H9 (cell line): ENCODE results near the gene ADAMTSL5. TPM values are rescaled to one million over a fixed set of nuclear protein-coding genes. Genes with fewer than 3 reads are reported as not detected.

Source experiments
- DNase-seq: peaks from one replicate; pipeline ENCODE4 v3.0.0-alpha.2; 2017
- H2AFZ ChIP-seq: one replicate; pipeline ENCODE4 v1.6.1; 2013; ENCODE audit warnings: mild to moderate bottlenecking, low read length, control low read depth, moderate library complexity
- H2AK5ac ChIP-seq: 2 replicates; pipeline ENCODE4 v1.6.1; 2013; ENCODE audit warnings: low read length, control low read depth, mixed read lengths; ENCODE audit not compliant: insufficient read length
- H2BK120ac ChIP-seq: one replicate; pipeline ENCODE4 v1.6.1; 2013; ENCODE audit warnings: low read depth, mild to moderate bottlenecking, low read length, control low read depth, inconsistent platforms; ENCODE audit not compliant: poor library complexity, severe bottlenecking
- H2BK12ac ChIP-seq: 2 replicates; pipeline ENCODE4 v1.6.1; 2013; ENCODE audit warnings: low read length, control low read depth, mixed read lengths, low read depth; ENCODE audit not compliant: insufficient read length
- H2BK15ac ChIP-seq: 2 replicates; pipeline ENCODE4 v1.6.1; 2013; ENCODE audit warnings: low read depth, low read length, control low read depth
- H2BK20ac ChIP-seq: one replicate; pipeline ENCODE4 v1.6.1; 2013; ENCODE audit warnings: low read depth, mild to moderate bottlenecking, low read length, control low read depth, inconsistent platforms; ENCODE audit not compliant: poor library complexity, severe bottlenecking
- H2BK5ac ChIP-seq: 2 replicates; pipeline ENCODE4 v1.6.1; 2013; ENCODE audit warnings: low read length, control low read depth, mixed read lengths; ENCODE audit not compliant: insufficient read length
- H3K14ac ChIP-seq: 2 replicates; pipeline ENCODE4 v1.6.1; 2013; ENCODE audit warnings: low read length, control low read depth; ENCODE audit not compliant: insufficient read depth
- H3K18ac ChIP-seq: 2 replicates; pipeline ENCODE4 v1.6.1; 2013; ENCODE audit warnings: low read depth, mild to moderate bottlenecking, mixed read lengths, low read length, control low read depth; ENCODE audit not compliant: insufficient read length
- H3K23ac ChIP-seq: 2 replicates; pipeline ENCODE4 v1.6.1; 2013; ENCODE audit warnings: low read length, control low read depth, mixed read lengths, low read depth; ENCODE audit not compliant: insufficient read length
- H3K23me2 ChIP-seq: 2 replicates; pipeline ENCODE4 v1.6.1; 2013; ENCODE audit warnings: low read depth, mild to moderate bottlenecking, mixed read lengths, low read length, control low read depth; ENCODE audit not compliant: insufficient read length, poor library complexity, severe bottlenecking
- H3K27ac ChIP-seq: 2 replicates; pipeline ENCODE4 v1.5.1; 2013; ENCODE audit warnings: low read length, control low read depth, mixed read lengths, low read depth; ENCODE audit not compliant: insufficient read length
- H3K27me3 ChIP-seq: 2 replicates; pipeline ENCODE4 v1.6.1; 2013; ENCODE audit warnings: low read length, control low read depth, inconsistent platforms; ENCODE audit not compliant: insufficient read depth
- H3K4ac ChIP-seq: 2 replicates; pipeline ENCODE4 v1.6.1; 2013; ENCODE audit warnings: low read depth, mild to moderate bottlenecking, control low read depth, inconsistent platforms, low read length, moderate library complexity
- H3K4me1 ChIP-seq: 2 replicates; pipeline ENCODE4 v1.6.1; 2013; ENCODE audit warnings: low read length, control low read depth, inconsistent platforms; ENCODE audit not compliant: insufficient read depth
- H3K4me2 ChIP-seq: 2 replicates; pipeline ENCODE4 v1.6.1; 2013; ENCODE audit warnings: low read length, control low read depth, mixed read lengths; ENCODE audit not compliant: insufficient read length, insufficient read depth
- H3K56ac ChIP-seq: 2 replicates; pipeline ENCODE4 v1.6.1; 2013; ENCODE audit warnings: low read depth, mild to moderate bottlenecking, mixed read lengths, low read length, control low read depth; ENCODE audit not compliant: insufficient read length
- H3K79me1 ChIP-seq: 2 replicates; pipeline ENCODE4 v1.6.1; 2013; ENCODE audit warnings: low read depth, mild to moderate bottlenecking, moderate library complexity, low read length, control low read depth, inconsistent platforms; ENCODE audit not compliant: insufficient read depth, poor library complexity, severe bottlenecking
- H3K79me2 ChIP-seq: 2 replicates; pipeline ENCODE4 v1.6.1; 2013; ENCODE audit warnings: low read length, control low read depth, inconsistent platforms; ENCODE audit not compliant: insufficient read depth
- H3K9ac ChIP-seq: 2 replicates; pipeline ENCODE4 v1.6.1; 2013; ENCODE audit warnings: low read length, control low read depth, mixed read lengths; ENCODE audit not compliant: insufficient read length; ENCODE audit errors: extremely low read depth
- H3K9me3 ChIP-seq: one replicate; pipeline ENCODE4 v1.6.1; 2013; ENCODE audit warnings: low read depth, low read length, inconsistent platforms; ENCODE audit not compliant: control insufficient read depth
- H3T11ph ChIP-seq: one replicate; pipeline ENCODE4 v1.6.1; 2013; ENCODE audit warnings: mild to moderate bottlenecking, low read length, control low read depth, inconsistent platforms
- H4K20me1 ChIP-seq: one replicate; pipeline ENCODE4 v1.6.1; 2013; ENCODE audit not compliant: control insufficient read depth, insufficient read length, insufficient read depth
- H4K5ac ChIP-seq: 2 replicates; pipeline ENCODE4 v1.6.1; 2013; ENCODE audit warnings: low read depth, mild to moderate bottlenecking, mixed read lengths, low read length, control low read depth; ENCODE audit not compliant: insufficient read length
- H4K8ac ChIP-seq: replicated peaks from 2 replicates; pipeline ENCODE4 v1.6.1; 2013; ENCODE audit warnings: low read length, control low read depth, mixed read lengths, low read depth; ENCODE audit not compliant: insufficient read length
- H4K91ac ChIP-seq: 2 replicates; pipeline ENCODE4 v1.6.1; 2013; ENCODE audit warnings: low read depth, mild to moderate bottlenecking, moderate library complexity, mixed read lengths, low read length, control low read depth; ENCODE audit not compliant: insufficient read length
- H3K27ac Mint-ChIP-seq, 3 experiments: 2 replicates in 2 of 3; 3 replicates in 1 of 3; pipeline ENCODE4 v1.8.0; 2020 to 2021; ENCODE audit warnings: mixed read lengths in 3 of 3, mild to moderate bottlenecking in 1 of 3, moderate library complexity in 1 of 3
- H3K27me3 Mint-ChIP-seq: 2 replicates; pipeline ENCODE4 v1.8.0; 2021; ENCODE audit warnings: low read depth, mild to moderate bottlenecking, moderate library complexity, mixed read lengths
- H3K36me3 Mint-ChIP-seq, 3 experiments: 2 replicates in 2 of 3; 3 replicates in 1 of 3; pipeline ENCODE4 v1.8.0; 2020 to 2021; ENCODE audit warnings: low read depth in 3 of 3, mixed read lengths in 3 of 3; ENCODE audit not compliant: insufficient read depth in 1 of 3
- H3K4me1 Mint-ChIP-seq, 2 experiments: 2 replicates each; pipeline ENCODE4 v1.8.0; 2020; ENCODE audit warnings: mixed read lengths in 2 of 2
- H3K4me3 Mint-ChIP-seq, 2 experiments: 2 replicates in 1 of 2; 3 replicates in 1 of 2; pipeline ENCODE4 v1.8.0; 2020 to 2021; ENCODE audit warnings: mild to moderate bottlenecking in 2 of 2, mixed read lengths in 2 of 2, moderate library complexity in 1 of 2
- H3K9me3 Mint-ChIP-seq, 2 experiments: 2 replicates in 1 of 2; 3 replicates in 1 of 2; pipeline ENCODE4 v1.8.0; 2020; ENCODE audit warnings: mild to moderate bottlenecking in 2 of 2, mixed read lengths in 2 of 2, moderate library complexity in 1 of 2
- CTCF ChIP-seq: fragments of 200-600 bp; sonication (generic); conservative IDR thresholded peaks from 3 replicates; pipeline ENCODE4 v1.8.0; 2021; ENCODE audit warnings: antibody characterized with exemption, mild to moderate bottlenecking
- WGBS: extraction: QIAGEN DNeasy Blood & Tissue Kit; methylation state at CpG from one replicate; pipeline ENCODE4 v1.1.7; 2013; ENCODE audit warnings: missing lambda C conversion rate, low lambda C conversion rate, mixed read lengths; ENCODE audit not compliant: insufficient read length; ENCODE audit errors: extremely low coverage; 5-methylcytosine and 5-hydroxymethylcytosine counted together
- total RNA-seq: library from RNA; stranded (reverse); gene quantifications from 2 replicates; pipeline ENCODE4 v1.2.1, GENCODE V29; 2021

ADAMTSL5 gene
- total RNA-seq, 1 experiment from 2014 or later: 1.5 TPM

GRCh38 chr19:1474765-1475351, 38.0 kb downstream of the ADAMTSL5 start:
- Mint-ChIP-seq H3K27ac (no peak overlapping the region), H3K36me3 (peaks cover 5 to 13% (median 11%) of the 10 kb centered on the region in 3 experiments; a peak in 6 of 7 replicates), H3K4me1 (peaks cover 2 to 18% of the 10 kb centered on the region in 2 experiments; a peak in 3 of 4 replicates), H3K9me3 (no peaks in the 10 kb centered on the region), H3K4me3 (no peak overlapping the region), H3K27me3 (peaks cover 36% of the 10 kb centered on the region)
- Histone ChIP-seq H2AFZ (no peak overlapping the region), H3K4ac (no peak overlapping the region), H4K5ac (no peak overlapping the region), H3K27me3 (peaks cover 11% of the 10 kb centered on the region; the same call in 1 of the 2 replicates), H3K79me2 (no peaks in the 10 kb centered on the region), H2BK5ac (no peak overlapping the region), H3K4me1 (no peaks in the 10 kb centered on the region), H2BK15ac (no peak overlapping the region), H3K14ac (no peak overlapping the region), H3K27ac (no peak overlapping the region), H2BK120ac (no peak overlapping the region), H2BK12ac (no peak overlapping the region), H3K56ac (no peak overlapping the region), H2BK20ac (no peak overlapping the region), H3K79me1 (no peaks in the 10 kb centered on the region), H4K20me1 (peaks cover 3% of the 10 kb centered on the region), H3K9me3 (no peaks in the 10 kb centered on the region), H3T11ph (no peak overlapping the region), H4K91ac (no peak overlapping the region), H3K23ac (no peak overlapping the region), H3K18ac (no peak overlapping the region), H2AK5ac (no peak overlapping the region), H3K23me2 (peaks cover 12% of the 10 kb centered on the region), H3K4me2 (no peak overlapping the region), H4K8ac (no peak overlapping the region), H3K9ac (no peak overlapping the region)
- no peak for TF ChIP-seq CTCF
- no CpG with 5 or more reads among the region's 26 CpGs for WGBS
- DNase-seq: no peak
